ENCODE measurements around the gene CPED1. TPM values are rescaled to one million over a fixed set of nuclear protein-coding genes. Genes with fewer than 3 reads are reported as not detected.

The CPED1 gene
- total RNA-seq, 1 experiment from 2014 or later = 0.39 TPM

- intact Hi-C loops (cut with micrococcal nuclease; ENCODE audit: unreplicated experiment) (no loop called here), in situ Hi-C loops (cut with HindIII; ENCODE audit: low pct_unique_long_range_greater_than_20kb, low sequenced_read_pairs) (no loop called here)
- DNase-seq (ENCODE audit: low read depth, low spot score) (no peak), ATAC-seq (no peak)
- ChIA-PET CTCF (no interaction called here), POLR2A (no interaction called here)
- H3K36me3 ChIP-seq (ENCODE audit: control insufficient read depth, insufficient read depth, low read length) = no peaks in the 10 kb centered on the region
- no peaks in the 10 kb centered on the region for H3K9me3 ChIP-seq (ENCODE audit: control insufficient read depth, insufficient read depth, low read depth, low read length)
- H3K27me3 ChIP-seq (ENCODE audit: control insufficient read depth, insufficient read depth, low read length) = no peaks in the 10 kb centered on the region; the same call in 1 of the 2 replicates
- BruUV-seq (replicated peaks) = no TSS peak
- H3K4me3 ChIP-seq (ENCODE audit: low read depth in 2 of 2, low read length in 2 of 2) = no peak overlapping the region
- H3K27ac ChIP-seq (ENCODE audit: low read length) = no peak overlapping the region
- TF ChIP-seq TCF7L2 (IDR thresholded peaks at IDR 0.05; ENCODE audit: low read depth, low read length) (no peak), SIN3A (IDR thresholded peaks at IDR 0.05; ENCODE audit: borderline replicate concordance, insufficient read depth, low read depth, low read length) (no peak), POLR2AphosphoS5 (IDR thresholded peaks at IDR 0.05; ENCODE audit: low read depth, low read length) (no peak), REST (IDR thresholded peaks at IDR 0.05; ENCODE audit: insufficient read depth in 1 of 2, low read depth in 2 of 2, low read length in 1 of 2) (no peak), CTCF (IDR thresholded peaks at IDR 0.05) (no peak)
- no peaks in the 10 kb centered on the region for H3K4me1 ChIP-seq (ENCODE audit: control insufficient read depth, insufficient read depth, low read length)
Observed at GRCh38 chr7:121175826-121176225, 187.3 kb downstream of the CPED1 start.

DNA sequence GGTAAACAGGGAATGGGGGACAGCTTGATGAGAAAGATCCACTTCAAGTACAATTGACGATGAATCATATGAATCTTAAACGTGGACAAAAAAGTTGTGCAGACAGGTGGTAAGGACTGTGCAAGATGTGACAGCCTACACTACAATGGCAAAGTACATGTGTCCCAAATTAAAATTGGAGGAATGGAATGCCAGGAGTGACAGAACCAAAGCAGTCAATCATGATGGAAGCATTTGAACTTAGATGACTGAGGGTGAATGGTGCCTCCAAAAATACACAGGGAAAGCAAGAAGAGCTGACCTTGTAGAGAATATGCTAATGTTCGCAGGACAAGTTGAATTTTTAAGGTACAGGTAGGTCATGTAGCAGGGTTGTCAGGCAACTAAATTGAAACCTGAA, 189.9 kb downstream of the CPED1 start:
- no peak overlapping the region for H3K27ac ChIP-seq (ENCODE audit: low read length)
- no peak for TF ChIP-seq CTCF (IDR thresholded peaks at IDR 0.05)
- no peak for TF ChIP-seq POLR2AphosphoS5 (IDR thresholded peaks at IDR 0.05; ENCODE audit: low read depth, low read length)
- ATAC-seq = no peak
- H3K27me3 ChIP-seq (ENCODE audit: control insufficient read depth, insufficient read depth, low read length) = no peaks in the 10 kb centered on the region; the same call in 1 of the 2 replicates
- POLR2A ChIA-PET = no interaction called here
- intact Hi-C loops (cut with micrococcal nuclease; ENCODE audit: unreplicated experiment) = no loop called here
- DNase-seq (ENCODE audit: low read depth, low spot score) = no peak
- H3K36me3 ChIP-seq (ENCODE audit: control insufficient read depth, insufficient read depth, low read length) = no peaks in the 10 kb centered on the region
- no peak overlapping the region for H3K4me3 ChIP-seq (ENCODE audit: low read depth in 2 of 2, low read length in 2 of 2)
- H3K9me3 ChIP-seq (ENCODE audit: control insufficient read depth, insufficient read depth, low read depth, low read length) = no peaks in the 10 kb centered on the region
- in situ Hi-C loops (cut with HindIII; ENCODE audit: low pct_unique_long_range_greater_than_20kb, low sequenced_read_pairs) = no loop called here
- CTCF ChIA-PET = no interaction called here
- H3K4me1 ChIP-seq (ENCODE audit: control insufficient read depth, insufficient read depth, low read length) = no peaks in the 10 kb centered on the region
- no TSS peak for BruUV-seq (replicated peaks)
